Stimulated activated CD4-positive, alpha-beta T cell treated with anti-CD3 and anti-CD28 coated beads, Interleukin-4, amount 100 ng/mL, for 4 hours (primary cell): Measurements from ENCODE around the gene OOSP3.
A peak's percentile ranks its signal among the peaks of the same experiment; 100 is the strongest.
"Not testable (repeated sequence)": the region's sequence is repeated elsewhere in the genome, so short reads cannot be mapped to it uniquely, and the experiment has no call there.

Experiments
- DNase-seq, 2 experiments: peaks; one replicate each; pipeline ENCODE4 v3.0.0-alpha.2; 2020

The OOSP3 gene

GRCh38 chr11:59878575-59878974 lies at the start of gene OOSP3:
OOSP3 (plus strand) TSS chr11:59878782; CDS start chr11:59878809, 27 bp downstream.
- no peak for DNase-seq

GRCh38 chr11:59829358-59829757 lies 49.2 kb upstream of the OOSP3 start:
- DNase-seq: no peak

- DNase-seq: no peak
These were observed 45.0 kb upstream of the OOSP3 start for GRCh38 chr11:59833602-59834001.

GRCh38 chr11:59839615-59840014 lies 39.0 kb upstream of the OOSP3 start:
- no peak for DNase-seq

GRCh38 chr11:59841514-59841913 lies 37.1 kb upstream of the OOSP3 start:
- no peak for DNase-seq

- no peak for DNase-seq
These were observed 36.3 kb upstream of the OOSP3 start for GRCh38 chr11:59842316-59842715.

- no peak for DNase-seq
These were observed 33.2 kb upstream of the OOSP3 start, which contains the start of gene CBLIF for GRCh38 chr11:59845399-59845798. CBLIF (minus strand) TSS chr11:59845499; CDS start chr11:59845453, 46 bp downstream.

- no peak for DNase-seq
These were observed 32.0 kb upstream of the OOSP3 start for GRCh38 chr11:59846556-59846955.

GRCh38 chr11:59847626-59848025 lies 31.0 kb upstream of the OOSP3 start:
- DNase-seq: no peak

GRCh38 chr11:59848439-59848838 lies 30.1 kb upstream of the OOSP3 start:
- not testable (repeated sequence) for DNase-seq

- DNase-seq: no peak
These were observed 29.5 kb upstream of the OOSP3 start for GRCh38 chr11:59849129-59849528.

GRCh38 chr11:59849551-59849950 lies 29.0 kb upstream of the OOSP3 start:
- DNase-seq: not testable (repeated sequence)

GRCh38 chr11:59851416-59851815 lies 27.2 kb upstream of the OOSP3 start:
- DNase-seq: not testable (repeated sequence)

- DNase-seq: no peak
These were observed 23.7 kb upstream of the OOSP3 start for GRCh38 chr11:59854871-59855270.

GRCh38 chr11:59857439-59858434 lies 20.8 kb upstream of the OOSP3 start:
- peak in 1 of 2 experiments; percentile 12 for DNase-seq

- DNase-seq: no peak
These were observed 18.9 kb upstream of the OOSP3 start for GRCh38 chr11:59859673-59860072.

GRCh38 chr11:59862252-59862651 lies 16.3 kb upstream of the OOSP3 start:
- no peak for DNase-seq

GRCh38 chr11:59865031-59865430 lies 13.6 kb upstream of the OOSP3 start:
- DNase-seq: no peak

- no peak for DNase-seq
These were observed 12.2 kb upstream of the OOSP3 start, which contains the start of gene TCN1 for GRCh38 chr11:59866397-59866796. TCN1 (minus strand) TSS chr11:59866487; CDS start chr11:59866470, 17 bp downstream.

GRCh38 chr11:59866836-59867235 lies 11.7 kb upstream of the OOSP3 start:
- no peak for DNase-seq

- DNase-seq: no peak
These were observed 10.6 kb upstream of the OOSP3 start for GRCh38 chr11:59867946-59868345.

- no peak for DNase-seq
These were observed 6.5 kb upstream of the OOSP3 start for GRCh38 chr11:59872076-59872475.

GRCh38 chr11:59875856-59876519 lies 2.6 kb upstream of the OOSP3 start:
- no peak for DNase-seq

- no peak for DNase-seq
These were observed 1.3 kb upstream of the OOSP3 start for GRCh38 chr11:59877325-59877724.
